Measurements from ENCODE around the gene MSH3.

The MSH3 gene

DNA sequence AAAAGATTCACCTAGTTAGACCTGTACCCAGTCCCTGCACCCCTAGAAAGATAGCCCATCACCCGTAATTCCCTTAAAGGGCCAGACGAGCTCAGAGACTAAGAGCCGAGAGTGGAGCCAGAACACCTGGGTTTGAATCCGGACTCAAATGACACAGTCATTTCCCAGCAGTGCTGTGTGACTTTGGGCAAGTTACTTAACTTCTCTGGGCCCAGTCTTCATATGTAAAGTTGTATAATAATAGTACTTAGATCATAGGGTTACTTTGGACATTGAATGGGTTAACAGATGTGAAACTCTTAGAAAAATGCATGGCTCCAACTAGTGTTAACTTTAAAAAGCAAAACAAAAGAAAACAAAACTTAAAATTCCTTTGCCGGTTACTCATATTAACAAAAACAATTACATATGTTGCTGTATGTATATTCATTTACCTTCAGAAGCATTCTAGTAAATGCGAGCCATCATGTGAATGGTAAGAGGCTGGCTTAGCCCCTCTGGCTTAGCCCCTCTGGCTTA lies 265.3 kb downstream of the MSH3 start:
- FAIRE-seq = no peak

DNA sequence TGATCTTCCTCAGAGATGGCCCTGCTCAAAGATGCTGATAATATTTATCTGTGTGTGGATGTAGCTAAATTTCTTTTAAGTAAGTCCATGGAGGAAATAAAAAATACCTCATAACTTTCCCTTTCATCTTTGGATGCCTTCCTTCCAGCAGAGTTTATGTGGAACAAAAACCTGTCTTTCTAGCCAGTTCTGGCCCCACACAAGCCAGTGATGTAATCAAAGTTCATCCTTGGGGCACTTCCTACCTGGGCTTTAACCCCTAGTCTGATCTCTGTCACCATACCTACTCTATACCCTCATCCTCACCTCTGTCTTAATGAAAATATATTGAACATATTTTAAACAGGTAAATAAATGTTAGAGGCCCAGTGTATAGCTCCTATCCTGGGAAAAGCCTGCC lies 265.9 kb downstream of the MSH3 start:
- no peak for FAIRE-seq

DNA sequence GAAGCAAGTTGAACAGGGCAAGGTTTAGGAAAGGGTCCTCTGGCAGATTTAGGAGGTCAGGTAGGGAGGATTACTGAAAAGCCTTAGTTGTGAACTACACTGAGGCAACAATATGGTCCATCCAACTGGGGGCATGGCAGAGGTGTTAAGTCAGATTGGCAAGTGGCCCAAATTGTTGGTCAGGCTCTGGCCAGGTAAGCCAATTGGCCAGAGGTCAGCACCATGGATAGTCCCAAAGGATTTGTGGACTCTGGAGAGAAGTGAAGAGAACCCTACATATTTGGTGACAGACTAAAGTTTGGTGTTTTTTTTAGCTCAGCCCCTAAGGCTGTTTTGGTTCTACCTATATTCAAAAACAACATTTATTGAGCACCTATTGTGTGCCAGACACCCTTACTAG lies 266.6 kb downstream of the MSH3 start:
- FAIRE-seq = no peak

DNA sequence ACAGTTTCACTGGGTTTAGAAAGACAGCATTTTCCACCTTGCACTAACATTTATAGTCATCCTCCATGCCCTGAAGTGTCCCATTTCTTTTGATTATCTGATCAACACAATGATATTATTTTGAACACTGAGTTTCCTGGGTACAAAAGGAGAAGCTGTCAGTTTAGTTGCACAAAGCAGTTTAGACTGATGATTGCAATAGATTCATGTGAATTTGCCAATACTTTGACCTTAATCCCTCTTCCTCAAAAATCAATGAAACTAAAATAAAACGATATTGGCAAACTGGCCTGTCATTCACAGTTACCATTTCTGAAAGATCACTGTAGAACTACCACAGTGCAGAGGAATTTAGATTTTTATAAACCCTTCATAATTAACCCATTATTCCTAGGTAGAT lies 271.5 kb downstream of the MSH3 start:
- FAIRE-seq = no peak
